ENCODE data around the gene OR4D2. TPM values are rescaled to one million over a fixed set of nuclear protein-coding genes. Genes with fewer than 3 reads are reported as not detected.

OR4D2 gene
- total RNA-seq, 2 experiments from 2014 or later, result not detected

- ChIA-PET CTCF (interaction anchor here (0.5 kb wide), 1 partner anchor 226 kb away, joined by 3 read pairs; no protein-coding TSS in a partner anchor), POLR2A (no interaction called here)
- Mint-ChIP-seq H3K4me3 (no peak overlapping the region), H3K9me3 (no peaks in the 10 kb centered on the region), H3K27ac (no peak overlapping the region), H3K27me3 (peaks cover 15% of the 10 kb centered on the region), H3K36me3 (no peaks in the 10 kb centered on the region), H3K4me1 (ENCODE audit: low read depth) (peaks cover 3% of the 10 kb centered on the region)
- no peak for DNase-seq
- intact Hi-C loops (cut with micrococcal nuclease), result no loop called here
Measured at GRCh38 chr17:58195518-58196123, 28.8 kb downstream of the OR4D2 start.

- POLR2A ChIA-PET, result no interaction called here
- H3K4me3 Mint-ChIP-seq, result no peak overlapping the region
Measured at GRCh38 chr17:58196610-58197009, 29.8 kb downstream of the OR4D2 start.

DNA sequence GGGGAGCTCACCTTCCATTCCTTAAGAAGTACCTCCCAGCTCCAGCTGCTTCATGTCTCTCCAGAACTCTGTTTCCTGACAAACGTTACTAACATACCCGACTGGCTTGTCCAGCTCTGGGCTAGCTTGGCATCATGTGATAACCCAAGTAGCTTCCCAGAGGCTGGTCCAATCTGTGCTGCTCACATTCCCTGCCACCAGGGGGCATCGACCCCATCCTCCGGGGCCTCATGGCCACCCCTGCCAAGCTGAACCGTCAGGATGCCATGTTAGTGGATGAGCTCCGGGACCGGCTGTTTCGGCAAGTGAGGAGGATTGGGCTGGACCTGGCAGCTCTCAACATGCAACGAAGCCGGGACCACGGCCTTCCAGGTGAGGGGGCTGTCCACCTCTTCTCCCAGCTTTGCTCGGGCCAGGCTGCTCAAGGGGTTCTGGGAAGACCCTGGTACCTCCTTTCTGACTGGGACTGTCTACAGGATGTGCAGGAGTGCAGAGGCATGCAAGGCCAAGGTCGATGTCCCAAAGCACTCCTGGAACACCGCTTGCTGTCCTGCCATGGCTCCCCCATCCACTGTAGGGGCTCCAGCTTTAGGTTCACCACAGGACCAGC lies 33.3 kb downstream of the OR4D2 start:
- Mint-ChIP-seq H3K9me3 (no peaks in the 10 kb centered on the region), H3K27me3 (peaks cover 10% of the 10 kb centered on the region), H3K36me3 (no peaks in the 10 kb centered on the region), H3K4me1 (ENCODE audit: low read depth) (peaks cover 3% of the 10 kb centered on the region), H3K4me3 (no peak overlapping the region), H3K27ac (no peak overlapping the region)
- POLR2A ChIA-PET, result interaction anchor here (0.5 kb wide), 1 partner anchor 205 kb away, joined by 6 read pairs; no protein-coding TSS in a partner anchor
- intact Hi-C loops (cut with micrococcal nuclease), result no loop called here
- peak; percentile 74 for DNase-seq
- CTCF ChIA-PET, result interaction anchor here (0.6 to 3.9 kb wide), 35 partner anchors 8 to 308 kb away, joined by 3 to 27 read pairs (median 4); partner anchors contain the start of genes EPX, MKS1 and RNF43

More at GRCh38 chr17:58196610-58197009, 29.8 kb downstream of the OR4D2 start:
- CTCF ChIA-PET, result no interaction called here
- no peak overlapping the region for H3K27ac Mint-ChIP-seq
- H3K36me3 Mint-ChIP-seq, result no peaks in the 10 kb centered on the region
- peaks cover 15% of the 10 kb centered on the region for H3K27me3 Mint-ChIP-seq
- DNase-seq, result no peak
- intact Hi-C loops (cut with micrococcal nuclease), result no loop called here
- H3K9me3 Mint-ChIP-seq, result no peaks in the 10 kb centered on the region
- H3K4me1 Mint-ChIP-seq (ENCODE audit: low read depth), result peaks cover 3% of the 10 kb centered on the region

- Mint-ChIP-seq H3K36me3 (no peaks in the 10 kb centered on the region), H3K4me3 (no peak overlapping the region), H3K9me3 (no peaks in the 10 kb centered on the region), H3K27me3 (peaks cover 6% of the 10 kb centered on the region), H3K27ac (no peak overlapping the region), H3K4me1 (ENCODE audit: low read depth) (peaks cover 3% of the 10 kb centered on the region)
- ChIA-PET CTCF (no interaction called here), POLR2A (no interaction called here)
- intact Hi-C loops (cut with micrococcal nuclease), result no loop called here
- no peak for DNase-seq
Measured at GRCh38 chr17:58202859-58203258, 36.1 kb downstream of the OR4D2 start.

- Mint-ChIP-seq H3K27ac (no peak overlapping the region), H3K4me1 (ENCODE audit: low read depth) (peaks cover 3% of the 10 kb centered on the region), H3K27me3 (no peaks in the 10 kb centered on the region), H3K9me3 (no peaks in the 10 kb centered on the region), H3K4me3 (no peak overlapping the region), H3K36me3 (peaks cover 6% of the 10 kb centered on the region)
- DNase-seq, result no peak
- intact Hi-C loops (cut with micrococcal nuclease), result no loop called here
- CTCF ChIA-PET, result no interaction called here
- POLR2A ChIA-PET, result no interaction called here
Measured at GRCh38 chr17:58204796-58205195, 38.0 kb downstream of the OR4D2 start.

GRCh38 chr17:58205936-58206335 lies 39.2 kb downstream of the OR4D2 start:
- POLR2A ChIA-PET, result no interaction called here
- H3K27me3 Mint-ChIP-seq, result no peaks in the 10 kb centered on the region
- H3K4me1 Mint-ChIP-seq (ENCODE audit: low read depth), result no peaks in the 10 kb centered on the region
- no peak for DNase-seq
- H3K36me3 Mint-ChIP-seq, result peaks cover 10% of the 10 kb centered on the region
- no peak overlapping the region for H3K4me3 Mint-ChIP-seq
- H3K9me3 Mint-ChIP-seq, result no peaks in the 10 kb centered on the region
- intact Hi-C loops (cut with micrococcal nuclease), result no loop called here
- CTCF ChIA-PET, result no interaction called here
- no peak overlapping the region for H3K27ac Mint-ChIP-seq

DNA sequence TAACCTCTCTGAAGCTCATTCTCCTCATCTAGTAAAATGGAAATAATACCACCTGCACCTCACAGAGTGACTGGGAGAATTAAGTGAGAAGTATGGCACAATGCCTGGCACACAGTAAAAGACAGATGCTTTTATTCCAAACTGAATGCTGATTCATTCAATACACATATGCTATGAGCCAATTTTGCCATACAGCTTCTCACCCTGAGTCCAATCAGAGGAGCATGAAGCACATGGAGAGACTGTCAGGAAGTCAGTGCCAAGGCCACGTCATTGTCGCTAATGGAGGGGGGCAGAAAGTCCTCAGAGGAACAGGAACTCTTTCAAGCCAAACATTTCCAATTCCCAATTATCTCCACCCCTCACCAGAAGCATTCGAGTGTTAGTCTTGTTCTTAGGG lies 40.7 kb downstream of the OR4D2 start:
- ChIA-PET POLR2A (no interaction called here), CTCF (no interaction called here)
- Mint-ChIP-seq H3K4me3 (no peak overlapping the region), H3K36me3 (peaks cover 12% of the 10 kb centered on the region), H3K4me1 (ENCODE audit: low read depth) (no peaks in the 10 kb centered on the region), H3K27ac (no peak overlapping the region), H3K27me3 (no peaks in the 10 kb centered on the region), H3K9me3 (no peaks in the 10 kb centered on the region)
- intact Hi-C loops (cut with micrococcal nuclease), result no loop called here
- no peak for DNase-seq

- DNase-seq, result no peak
- peaks cover 12% of the 10 kb centered on the region for H3K36me3 Mint-ChIP-seq
- no peak overlapping the region for H3K4me3 Mint-ChIP-seq
- H3K4me1 Mint-ChIP-seq (ENCODE audit: low read depth), result no peaks in the 10 kb centered on the region
- no peaks in the 10 kb centered on the region for H3K9me3 Mint-ChIP-seq
- ChIA-PET CTCF (interaction anchor here (1.9 kb wide), 1 partner anchor 11 kb away, joined by 6 read pairs; the partner anchor contains the start of gene MKS1), POLR2A (no interaction called here)
- intact Hi-C loops (cut with micrococcal nuclease), result no loop called here
- H3K27me3 Mint-ChIP-seq, result no peaks in the 10 kb centered on the region
- H3K27ac Mint-ChIP-seq, result no peak overlapping the region
Measured at GRCh38 chr17:58208344-58208743, 41.6 kb downstream of the OR4D2 start.

DNA sequence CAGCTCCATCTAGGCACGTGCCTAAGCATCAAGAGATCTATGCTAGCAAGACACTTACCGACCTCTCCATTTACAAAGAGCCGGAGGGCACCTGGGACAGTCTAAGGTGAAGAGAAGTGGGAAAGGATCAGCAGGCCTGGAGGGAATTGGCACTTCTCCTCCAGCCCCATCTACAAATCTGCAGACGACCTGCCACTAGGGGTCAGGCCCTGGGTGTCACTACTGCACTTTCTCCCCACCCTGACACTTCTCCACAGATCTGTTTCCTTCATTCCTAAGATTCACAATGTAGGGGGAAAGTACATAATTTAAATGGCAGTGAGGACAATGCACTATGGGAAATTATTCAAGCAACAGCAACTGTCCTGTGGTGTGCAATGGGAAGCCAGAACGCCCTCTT lies 44.1 kb downstream of the OR4D2 start:
- ChIA-PET CTCF (interaction anchor here (0.5 to 4.3 kb wide), 3 partner anchors 10 to 46 kb away, joined by 3 to 23 read pairs (median 3); no protein-coding TSS in a partner anchor), POLR2A (no interaction called here)
- no peaks in the 10 kb centered on the region for H3K27me3 Mint-ChIP-seq
- DNase-seq, result no peak
- peaks cover 15% of the 10 kb centered on the region for H3K36me3 Mint-ChIP-seq
- H3K4me3 Mint-ChIP-seq, result no peak overlapping the region
- no peaks in the 10 kb centered on the region for H3K9me3 Mint-ChIP-seq
- H3K4me1 Mint-ChIP-seq (ENCODE audit: low read depth), result no peaks in the 10 kb centered on the region
- intact Hi-C loops (cut with micrococcal nuclease), result no loop called here
- no peak overlapping the region for H3K27ac Mint-ChIP-seq

- Mint-ChIP-seq H3K36me3 (peaks cover 5% of the 10 kb centered on the region), H3K27ac (no peak overlapping the region)
- POLR2A ChIA-PET, result no interaction called here
Measured at GRCh38 chr17:58215685-58216084, 48.9 kb downstream of the OR4D2 start.

GRCh38 chr17:58217766-58218165 lies 51.0 kb downstream of the OR4D2 start:
- H3K4me3 Mint-ChIP-seq, result peak overlapping the region; percentile 36
- no peaks in the 10 kb centered on the region for H3K9me3 Mint-ChIP-seq
- no peak for DNase-seq
- no peaks in the 10 kb centered on the region for H3K27me3 Mint-ChIP-seq
- POLR2A ChIA-PET, result interaction anchor here (0.6 kb wide), 1 partner anchor 110 kb away, joined by 3 read pairs; no protein-coding TSS in a partner anchor
- H3K36me3 Mint-ChIP-seq, result peaks cover 3% of the 10 kb centered on the region
- peaks cover 21% of the 10 kb centered on the region for H3K4me1 Mint-ChIP-seq (ENCODE audit: low read depth)
- CTCF ChIA-PET, result interaction anchor here (1.4 to 4.5 kb wide), 3 partner anchors 17 to 271 kb away, joined by 3 to 22 read pairs (median 4); partner anchors contain the start of gene HSF5
- H3K27ac Mint-ChIP-seq, result peak overlapping the region; percentile 21
- intact Hi-C loops (cut with micrococcal nuclease), result no loop called here

More at GRCh38 chr17:58215685-58216084, 48.9 kb downstream of the OR4D2 start:
- no peaks in the 10 kb centered on the region for H3K27me3 Mint-ChIP-seq
- CTCF ChIA-PET, result interaction anchor here (0.8 to 4.5 kb wide), 5 partner anchors 10 to 84 kb away, joined by 3 to 22 read pairs (median 7); no protein-coding TSS in a partner anchor
- intact Hi-C loops (cut with micrococcal nuclease), result no loop called here
- H3K4me3 Mint-ChIP-seq, result no peak overlapping the region
- no peaks in the 10 kb centered on the region for H3K9me3 Mint-ChIP-seq
- H3K4me1 Mint-ChIP-seq (ENCODE audit: low read depth), result peaks cover 21% of the 10 kb centered on the region
- no peak for DNase-seq

GRCh38 chr17:58219007-58219788 lies 52.4 kb downstream of the OR4D2 start, which contains the start of gene MKS1:
Gene MKS1, minus strand, starts transcription at chr17:58219255. Its CDS starts 25 bp downstream, at chr17:58219230.
- Mint-ChIP-seq H3K36me3 (peaks cover 2% of the 10 kb centered on the region), H3K9me3 (no peaks in the 10 kb centered on the region), H3K4me3 (peak within 1 kb of the TSS; percentile 95), H3K4me1 (ENCODE audit: low read depth) (peaks cover 23% of the 10 kb centered on the region), H3K27me3 (no peaks in the 10 kb centered on the region), H3K27ac (peak within 1 kb of the TSS; percentile 93)
- peak; percentile 98 for DNase-seq
- ChIA-PET POLR2A (interaction anchor here (1.2 to 1.6 kb wide), 4 partner anchors 30 to 412 kb away, joined by 3 to 9 read pairs (median 4); partner anchors contain the start of gene DYNLL2), CTCF (interaction anchor here (0.6 to 4.5 kb wide), 12 partner anchors 10 to 269 kb away, joined by 3 to 22 read pairs (median 4); partner anchors contain the start of gene HSF5)
- intact Hi-C loops (cut with micrococcal nuclease), result loop anchor here (1.0 kb wide), 1 partner anchor 369 kb away; the partner anchor contains the start of gene MRPS23
